Measurements from ENCODE around the gene ARHGEF28.
A peak's percentile ranks its signal among the peaks of the same experiment; 100 is the strongest.

The ARHGEF28 gene

GRCh38 chr5:73979321-73979720 lies 353.3 kb downstream of the ARHGEF28 start:
- no peak for DNase-seq

GRCh38 chr5:73981704-73982103 lies 355.7 kb downstream of the ARHGEF28 start:
- DNase-seq: peak; percentile 83

- DNase-seq: no peak
Measured at GRCh38 chr5:73983644-73984043, 357.6 kb downstream of the ARHGEF28 start.

- no peak for DNase-seq
Measured at GRCh38 chr5:73985145-73985544, 359.1 kb downstream of the ARHGEF28 start.

- DNase-seq: no peak
Measured at GRCh38 chr5:73986729-73987128, 360.7 kb downstream of the ARHGEF28 start.

GRCh38 chr5:73987915-73988314 lies 361.9 kb downstream of the ARHGEF28 start:
- no peak for DNase-seq

GRCh38 chr5:73989956-73990355 lies 364.0 kb downstream of the ARHGEF28 start:
- no peak for DNase-seq

Measured in DMS 273 treated with DMSO at 0.1 percent for 48 hours (cell line).